ENCODE results near the gene RNF25.

- TF ChIP-seq CTCF (IDR thresholded peaks at IDR 0.05) (peak in 4 of 6 experiments; percentile 17 to 34 (median 24)), POLR2A (IDR thresholded peaks at IDR 0.05) (no peak)
These were observed 13.0 kb downstream of the RNF25 start for GRCh38 chr2:218658671-218659257.
